ENCODE measurements around the gene RAC2. TPM values are rescaled to one million over a fixed set of nuclear protein-coding genes. Genes with fewer than 3 reads are reported as not detected.

RAC2 gene
- 51.9 and 58.2 TPM in 2 replicates for total RNA-seq

DNA sequence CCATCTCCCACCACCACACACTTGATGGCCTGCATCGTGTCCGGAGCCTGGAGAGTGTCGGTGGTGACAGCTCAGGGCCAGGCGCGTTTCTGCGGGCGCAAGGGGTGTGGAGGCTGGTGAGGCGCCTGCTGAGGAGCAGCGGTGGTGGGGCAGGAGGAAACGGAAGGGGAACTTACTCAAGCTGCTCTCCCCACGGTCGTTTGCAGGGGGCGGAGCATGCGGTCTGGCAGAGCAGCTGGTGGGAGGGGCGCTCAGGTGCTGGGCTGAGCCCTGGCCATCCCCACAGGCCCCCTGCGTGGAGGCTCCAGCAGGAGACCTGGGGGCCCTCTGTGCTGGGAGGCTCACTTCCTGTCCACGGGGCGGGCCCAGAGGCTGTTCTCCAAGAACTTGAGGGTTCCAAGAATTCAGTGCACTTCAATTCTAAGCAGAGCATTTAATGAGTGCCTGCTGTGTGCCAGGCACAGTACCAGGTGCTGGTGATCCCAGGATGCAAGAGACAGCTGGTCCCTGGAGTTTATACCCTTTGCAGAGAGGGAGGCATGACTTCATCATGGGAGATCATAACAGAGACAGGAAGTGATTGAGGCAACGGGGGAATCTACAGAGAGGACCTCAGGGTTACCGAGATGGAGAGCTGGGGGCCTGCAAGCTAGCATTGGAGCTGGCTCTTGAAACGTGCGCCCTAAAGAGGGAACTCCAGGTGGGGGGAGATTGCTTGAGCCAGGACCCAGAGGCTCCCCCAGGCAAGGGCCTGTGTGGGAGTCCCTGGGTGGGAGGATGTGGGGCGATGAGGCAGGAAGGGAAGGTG is at the start of gene RAC2:
RAC2 (minus strand) TSS at position 156 of the 808 bp plus-strand sequence; CDS start at position 35, 121 bp downstream.
- peak within 1 kb of the TSS; percentile 65 for H3K4me3 ChIP-seq (ENCODE audit: low read depth, low read length)
- no peak for DNase-seq (ENCODE audit: low read depth)
- TF ChIP-seq, protein P1, sequence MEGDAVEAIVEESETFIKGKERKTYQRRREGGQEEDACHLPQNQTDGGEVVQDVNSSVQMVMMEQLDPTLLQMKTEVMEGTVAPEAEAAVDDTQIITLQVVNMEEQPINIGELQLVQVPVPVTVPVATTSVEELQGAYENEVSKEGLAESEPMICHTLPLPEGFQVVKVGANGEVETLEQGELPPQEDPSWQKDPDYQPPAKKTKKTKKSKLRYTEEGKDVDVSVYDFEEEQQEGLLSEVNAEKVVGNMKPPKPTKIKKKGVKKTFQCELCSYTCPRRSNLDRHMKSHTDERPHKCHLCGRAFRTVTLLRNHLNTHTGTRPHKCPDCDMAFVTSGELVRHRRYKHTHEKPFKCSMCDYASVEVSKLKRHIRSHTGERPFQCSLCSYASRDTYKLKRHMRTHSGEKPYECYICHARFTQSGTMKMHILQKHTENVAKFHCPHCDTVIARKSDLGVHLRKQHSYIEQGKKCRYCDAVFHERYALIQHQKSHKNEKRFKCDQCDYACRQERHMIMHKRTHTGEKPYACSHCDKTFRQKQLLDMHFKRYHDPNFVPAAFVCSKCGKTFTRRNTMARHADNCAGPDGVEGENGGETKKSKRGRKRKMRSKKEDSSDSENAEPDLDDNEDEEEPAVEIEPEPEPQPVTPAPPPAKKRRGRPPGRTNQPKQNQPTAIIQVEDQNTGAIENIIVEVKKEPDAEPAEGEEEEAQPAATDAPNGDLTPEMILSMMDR (conservative IDR thresholded peaks at IDR 0.05; ENCODE audit: low read depth, low read length) = no peak

DNA sequence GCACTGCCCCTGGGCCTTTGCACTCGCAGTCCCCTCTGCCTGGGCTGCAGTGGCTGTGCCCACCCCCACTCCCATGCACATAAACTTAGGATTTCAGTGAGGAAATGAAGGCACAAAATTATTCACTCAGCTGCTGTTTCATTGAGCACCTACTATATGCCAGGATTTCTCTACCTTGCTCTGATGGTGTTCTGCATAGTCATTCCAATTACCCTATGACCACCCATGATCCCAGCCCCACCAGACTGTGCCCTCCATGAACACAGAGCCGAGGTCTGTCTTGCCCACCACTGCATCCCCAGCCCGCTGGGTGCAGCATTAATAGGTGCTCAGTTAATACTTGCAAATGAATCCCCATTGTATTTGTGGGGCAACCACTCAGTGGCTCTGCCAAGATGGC is 49.1 kb upstream of the RAC2 start:
- no peak for DNase-seq (ENCODE audit: low read depth)
- TF ChIP-seq, protein P1 (conservative IDR thresholded peaks at IDR 0.05; ENCODE audit: low read depth, low read length) = no peak
- no peak overlapping the region for H3K4me3 ChIP-seq (ENCODE audit: low read depth, low read length)

DNA sequence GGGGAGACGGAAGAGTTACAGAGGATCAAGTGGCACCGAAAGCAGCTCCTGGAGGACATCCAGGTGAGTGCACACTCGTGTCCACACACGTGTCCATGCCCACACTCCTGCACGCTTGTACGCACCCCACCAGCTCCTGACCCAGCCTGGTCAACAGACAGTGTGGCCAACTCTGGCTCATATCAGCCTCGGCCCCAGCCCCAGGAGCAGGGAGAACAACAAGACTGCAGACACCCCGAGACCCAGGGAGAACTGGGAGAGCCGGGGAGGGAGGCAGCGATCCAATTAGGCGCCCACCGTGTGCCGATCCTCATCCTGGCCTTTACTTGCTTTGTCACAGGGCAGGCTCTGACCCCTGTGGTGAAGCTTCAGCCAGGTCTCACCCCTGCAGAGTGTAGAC is 48.6 kb upstream of the RAC2 start:
- TF ChIP-seq, protein P1 (conservative IDR thresholded peaks at IDR 0.05; ENCODE audit: low read depth, low read length) = no peak
- no peak for DNase-seq (ENCODE audit: low read depth)
- no peak overlapping the region for H3K4me3 ChIP-seq (ENCODE audit: low read depth, low read length)

DNA sequence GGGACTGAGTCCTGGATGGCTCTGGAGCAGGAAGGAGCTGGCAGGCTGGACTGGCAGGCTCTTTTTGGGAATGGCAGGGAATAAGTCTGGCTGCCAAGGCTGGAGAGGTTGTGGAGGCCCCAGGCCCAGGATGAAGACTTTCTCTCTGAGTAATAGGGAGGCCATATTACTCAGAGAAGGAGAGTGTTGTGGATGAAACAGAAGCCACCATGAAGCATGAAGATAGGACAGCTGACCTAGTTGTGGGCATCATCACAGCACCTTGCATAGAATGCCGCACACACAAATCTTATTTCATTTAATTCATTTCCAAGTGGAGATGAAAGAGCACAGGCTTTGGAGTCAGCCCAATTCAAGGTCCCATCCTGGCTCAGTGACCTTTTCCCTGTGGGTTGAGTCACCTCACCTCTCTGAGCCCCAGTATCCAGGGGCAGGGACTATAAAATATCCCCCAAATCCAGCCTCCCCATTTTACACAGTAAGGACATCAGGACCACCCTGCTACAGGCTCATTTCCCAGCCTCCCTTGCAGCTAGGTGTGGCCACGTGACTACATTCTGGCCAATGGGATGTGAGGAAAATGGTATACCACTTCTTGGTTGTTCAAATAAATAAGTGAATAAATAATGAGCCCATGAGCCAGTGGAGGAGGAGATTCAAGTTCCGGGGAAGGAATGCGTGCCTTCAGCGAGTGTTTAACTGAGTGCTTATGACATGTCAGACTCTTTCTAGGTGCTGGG is 47.7 kb upstream of the RAC2 start:
- DNase-seq (ENCODE audit: low read depth) = no peak
- no peak overlapping the region for H3K4me3 ChIP-seq (ENCODE audit: low read depth, low read length)
- TF ChIP-seq, protein P1 (conservative IDR thresholded peaks at IDR 0.05; ENCODE audit: low read depth, low read length) = no peak

DNA sequence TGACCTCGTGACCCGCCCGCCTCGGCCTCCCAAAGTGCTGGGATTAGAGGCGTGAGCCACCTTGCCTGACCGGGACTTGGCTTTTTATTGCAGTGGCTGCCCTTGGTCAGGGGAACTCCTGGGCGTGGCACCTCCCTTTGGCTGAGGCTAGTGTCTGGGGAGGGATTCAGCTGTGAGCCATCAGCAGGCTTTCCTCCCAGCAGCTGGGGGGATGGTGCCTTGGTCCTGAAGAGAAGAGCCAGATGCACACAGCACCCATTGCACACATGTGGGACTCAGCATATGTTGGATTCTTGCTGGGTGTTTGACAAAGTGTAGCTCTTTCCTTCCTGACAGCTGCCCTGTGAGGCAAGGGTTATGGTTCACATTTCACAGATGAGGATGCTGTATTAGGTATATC is 46.7 kb upstream of the RAC2 start:
- no peak for DNase-seq (ENCODE audit: low read depth)
- TF ChIP-seq, protein P1 (conservative IDR thresholded peaks at IDR 0.05; ENCODE audit: low read depth, low read length) = no peak
- no peak overlapping the region for H3K4me3 ChIP-seq (ENCODE audit: low read depth, low read length)

DNA sequence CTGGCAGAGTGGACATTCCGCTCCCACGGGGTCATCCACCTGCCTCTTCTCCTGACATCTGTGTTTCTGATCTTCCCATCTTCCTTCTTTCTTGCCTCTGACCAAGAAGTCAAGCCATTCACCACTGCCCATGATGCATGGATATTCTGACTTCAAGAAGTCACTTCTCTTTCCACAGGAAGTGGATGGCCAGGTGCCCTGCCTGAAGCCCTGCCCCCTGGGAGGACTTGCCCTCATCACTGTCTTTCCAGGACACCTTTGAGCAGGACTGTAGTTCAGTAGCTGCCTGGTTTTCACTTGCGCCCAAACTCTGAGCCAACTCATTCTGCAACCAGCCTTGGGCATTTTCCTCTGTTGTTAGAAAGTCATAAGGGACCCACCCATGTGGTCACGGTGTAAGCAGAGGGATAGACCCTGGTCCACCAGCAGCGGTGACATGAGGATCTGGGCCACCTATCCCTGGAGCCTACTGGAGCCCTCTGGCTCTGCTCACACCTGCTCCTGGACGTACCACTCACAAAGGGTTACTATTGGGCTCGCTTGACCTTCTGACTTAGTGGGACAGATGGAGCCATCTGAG is 45.2 kb upstream of the RAC2 start:
- TF ChIP-seq, protein P1 (conservative IDR thresholded peaks at IDR 0.05; ENCODE audit: low read depth, low read length) = no peak
- DNase-seq (ENCODE audit: low read depth) = no peak
- no peak overlapping the region for H3K4me3 ChIP-seq (ENCODE audit: low read depth, low read length)
